GM12892 (cell line): ENCODE results near the gene S100A8.

Experiments
- POLR2A ChIP-seq: IDR thresholded peaks from 2 replicates; pipeline ENCODE4 v1.6.1; 2011; ENCODE audit warnings: low read depth, low read length, control low read depth
- TAF1 ChIP-seq: IDR thresholded peaks from 2 replicates; pipeline ENCODE4 v1.6.1; 2011; ENCODE audit warnings: low read depth, mild to moderate bottlenecking, control low read depth, low read length, borderline replicate concordance

GRCh38 chr1:153396461-153396860 is 5.6 kb upstream of the S100A8 start:
- no peak for TF ChIP-seq POLR2A
- no peak for TF ChIP-seq TAF1
